Vagina (tissue), 2 donors: Measurements from ENCODE around the gene IQGAP3.

Source experiments
- POLR2A ChIP-seq, 2 donors: fragments of 450-650 bp; IDR thresholded peaks; one replicate each; pipeline ENCODE4 v1.6.1; 2017; ENCODE audit warnings: antibody characterized with exemption in 2 of 2, mild to moderate bottlenecking in 2 of 2, moderate library complexity in 2 of 2
- POLR2AphosphoS5 ChIP-seq, 2 donors: sonication (generic); formaldehyde crosslinking; IDR thresholded peaks; one replicate each; pipeline ENCODE4 v1.9.0; 2017; ENCODE audit warnings: antibody characterized with exemption in 2 of 2, mild to moderate bottlenecking in 2 of 2, low read depth in 1 of 2; ENCODE audit not compliant: insufficient read depth in 1 of 2
- TF ChIP-seq, protein P1 (sequence below), 3 experiments: fragments of 450-650 bp in 2 of 3; fragments of 200-600 bp in 1 of 3; sonication (generic) in 1 of 3; IDR thresholded peaks; one replicate each; pipeline ENCODE4 v1.5.1; 2017 to 2019; ENCODE audit warnings: antibody characterized with exemption in 3 of 3, mild to moderate bottlenecking in 2 of 3, moderate library complexity in 2 of 3

DNA sequence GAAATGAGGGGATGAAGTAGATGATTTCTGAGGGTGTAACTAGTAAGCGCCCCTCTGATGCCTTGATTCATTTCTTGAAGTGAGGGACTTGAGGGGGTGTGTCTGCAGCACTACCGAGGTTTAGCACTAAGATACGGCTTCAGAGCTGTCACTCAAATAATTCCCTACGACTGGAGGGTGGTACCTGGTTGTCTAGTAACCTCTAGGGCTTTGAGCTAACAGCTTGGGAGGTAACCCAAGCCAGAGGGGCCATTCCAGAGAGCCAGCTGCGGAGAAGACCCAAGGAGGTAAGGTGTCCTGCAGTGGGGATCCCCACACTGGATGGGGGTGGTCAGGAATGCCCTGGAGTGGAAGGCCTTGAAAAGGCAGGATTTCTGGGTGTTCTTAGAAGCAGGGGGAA lies 7.1 kb upstream of the IQGAP3 start, which contains the start of gene TTC24:
- TF ChIP-seq, protein P1, sequence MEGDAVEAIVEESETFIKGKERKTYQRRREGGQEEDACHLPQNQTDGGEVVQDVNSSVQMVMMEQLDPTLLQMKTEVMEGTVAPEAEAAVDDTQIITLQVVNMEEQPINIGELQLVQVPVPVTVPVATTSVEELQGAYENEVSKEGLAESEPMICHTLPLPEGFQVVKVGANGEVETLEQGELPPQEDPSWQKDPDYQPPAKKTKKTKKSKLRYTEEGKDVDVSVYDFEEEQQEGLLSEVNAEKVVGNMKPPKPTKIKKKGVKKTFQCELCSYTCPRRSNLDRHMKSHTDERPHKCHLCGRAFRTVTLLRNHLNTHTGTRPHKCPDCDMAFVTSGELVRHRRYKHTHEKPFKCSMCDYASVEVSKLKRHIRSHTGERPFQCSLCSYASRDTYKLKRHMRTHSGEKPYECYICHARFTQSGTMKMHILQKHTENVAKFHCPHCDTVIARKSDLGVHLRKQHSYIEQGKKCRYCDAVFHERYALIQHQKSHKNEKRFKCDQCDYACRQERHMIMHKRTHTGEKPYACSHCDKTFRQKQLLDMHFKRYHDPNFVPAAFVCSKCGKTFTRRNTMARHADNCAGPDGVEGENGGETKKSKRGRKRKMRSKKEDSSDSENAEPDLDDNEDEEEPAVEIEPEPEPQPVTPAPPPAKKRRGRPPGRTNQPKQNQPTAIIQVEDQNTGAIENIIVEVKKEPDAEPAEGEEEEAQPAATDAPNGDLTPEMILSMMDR (IDR thresholded peaks at IDR 0.05), result no peak
- TF ChIP-seq POLR2A (IDR thresholded peaks at IDR 0.05) (no peak), POLR2AphosphoS5 (IDR thresholded peaks at IDR 0.05; ENCODE audit: insufficient read depth in 1 of 2, low read depth in 1 of 2) (no peak)
